ENCODE results near the gene NEGR1. TPM values are rescaled to one million over a fixed set of nuclear protein-coding genes. Genes with fewer than 3 reads are reported as not detected.

The NEGR1 gene
- total RNA-seq, 1 experiment from 2014 or later = 0.05 TPM

DNA sequence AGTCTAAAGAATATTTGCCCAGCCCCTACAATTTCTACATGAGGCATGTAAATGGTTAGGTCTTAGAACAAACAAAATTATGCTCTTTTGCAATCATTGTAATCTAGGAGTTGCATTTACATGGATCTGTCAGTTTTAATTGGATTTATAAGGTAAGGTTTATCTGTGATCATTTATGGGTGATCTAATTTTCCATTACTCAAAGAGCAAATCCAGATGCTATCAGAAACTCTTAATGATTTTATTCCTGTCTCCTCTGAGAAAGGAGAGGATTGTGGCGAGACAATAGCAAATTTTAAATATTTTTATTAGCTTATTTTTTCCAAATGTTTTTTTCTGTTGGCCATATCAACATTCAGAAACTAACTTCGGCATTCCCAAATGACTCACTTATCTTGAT lies 14.2 kb upstream of the NEGR1 start:
- TF ChIP-seq CEBPB (IDR thresholded peaks at IDR 0.05; ENCODE audit: low read depth) (no peak), SRF (IDR thresholded peaks at IDR 0.05; ENCODE audit: low read depth) (no peak), RAD21 (IDR thresholded peaks at IDR 0.05; ENCODE audit: low read depth) (no peak), TCF7L2 (IDR thresholded peaks at IDR 0.05; ENCODE audit: borderline replicate concordance, extremely low read depth, insufficient read depth, insufficient read length) (no peak), POLR2AphosphoS5 (IDR thresholded peaks at IDR 0.05; ENCODE audit: low read depth, low read length) (no peak), POLR2A (IDR thresholded peaks at IDR 0.05; ENCODE audit: borderline replicate concordance, extremely low read depth, insufficient read depth, insufficient read length) (no peak), EZH2 (IDR thresholded peaks at IDR 0.05) (no peak), SP1 (IDR thresholded peaks at IDR 0.05; ENCODE audit: low read depth) (no peak), ELF1 (IDR thresholded peaks at IDR 0.05; ENCODE audit: borderline replicate concordance, low read depth) (no peak), FOSL1 (IDR thresholded peaks at IDR 0.05; ENCODE audit: low read depth) (no peak), JUND (IDR thresholded peaks at IDR 0.05) (no peak), SIN3A (IDR thresholded peaks at IDR 0.05; ENCODE audit: low read depth) (no peak), ZNF274 (IDR thresholded peaks at IDR 0.05; ENCODE audit: low read depth, low read length) (no peak), YY1 (IDR thresholded peaks at IDR 0.05; ENCODE audit: extremely low read depth, insufficient replicate concordance, low read depth, low read length) (no peak), CBX3 (IDR thresholded peaks at IDR 0.05; ENCODE audit: low read depth) (no peak), EZH2phosphoT487 (IDR thresholded peaks at IDR 0.05; ENCODE audit: borderline replicate concordance) (no peak)
- TF ChIP-seq, protein P1, sequence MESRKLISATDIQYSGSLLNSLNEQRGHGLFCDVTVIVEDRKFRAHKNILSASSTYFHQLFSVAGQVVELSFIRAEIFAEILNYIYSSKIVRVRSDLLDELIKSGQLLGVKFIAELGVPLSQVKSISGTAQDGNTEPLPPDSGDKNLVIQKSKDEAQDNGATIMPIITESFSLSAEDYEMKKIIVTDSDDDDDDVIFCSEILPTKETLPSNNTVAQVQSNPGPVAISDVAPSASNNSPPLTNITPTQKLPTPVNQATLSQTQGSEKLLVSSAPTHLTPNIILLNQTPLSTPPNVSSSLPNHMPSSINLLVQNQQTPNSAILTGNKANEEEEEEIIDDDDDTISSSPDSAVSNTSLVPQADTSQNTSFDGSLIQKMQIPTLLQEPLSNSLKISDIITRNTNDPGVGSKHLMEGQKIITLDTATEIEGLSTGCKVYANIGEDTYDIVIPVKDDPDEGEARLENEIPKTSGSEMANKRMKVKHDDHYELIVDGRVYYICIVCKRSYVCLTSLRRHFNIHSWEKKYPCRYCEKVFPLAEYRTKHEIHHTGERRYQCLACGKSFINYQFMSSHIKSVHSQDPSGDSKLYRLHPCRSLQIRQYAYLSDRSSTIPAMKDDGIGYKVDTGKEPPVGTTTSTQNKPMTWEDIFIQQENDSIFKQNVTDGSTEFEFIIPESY (IDR thresholded peaks at IDR 0.05; ENCODE audit: extremely low read depth, insufficient replicate concordance, low read length) = no peak
- TF ChIP-seq, protein P2, sequence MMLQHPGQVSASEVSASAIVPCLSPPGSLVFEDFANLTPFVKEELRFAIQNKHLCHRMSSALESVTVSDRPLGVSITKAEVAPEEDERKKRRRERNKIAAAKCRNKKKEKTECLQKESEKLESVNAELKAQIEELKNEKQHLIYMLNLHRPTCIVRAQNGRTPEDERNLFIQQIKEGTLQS (IDR thresholded peaks at IDR 0.05) = no peak
- H3K9me2 ChIP-seq (ENCODE audit: insufficient read depth) = no peaks in the 10 kb centered on the region
- no peak overlapping the region for H3K27ac ChIP-seq (ENCODE audit: low read depth, low read length)
- no peaks in the 10 kb centered on the region for H4K20me1 ChIP-seq (ENCODE audit: insufficient read depth)
- no peaks in the 10 kb centered on the region for H3K9me3 ChIP-seq (ENCODE audit: control insufficient read depth in 1 of 2, insufficient read depth in 1 of 2, low read depth in 1 of 2, low read length in 2 of 2)
- no peaks in the 10 kb centered on the region for H3K79me2 ChIP-seq (ENCODE audit: insufficient read depth, low read length)
- no peak for DNase-seq (ENCODE audit: low read depth, low spot score)
- no peaks in the 10 kb centered on the region for H3K27me3 ChIP-seq (ENCODE audit: insufficient read depth, low read length)
- BruUV-seq (replicated peaks) = no TSS peak
- no peak overlapping the region for H3K4me2 ChIP-seq (ENCODE audit: low read length)
- no peaks in the 10 kb centered on the region for H3K36me3 ChIP-seq (ENCODE audit: control insufficient read depth in 1 of 2, insufficient read depth in 2 of 2, low read length in 2 of 2)
- H3K4me3 ChIP-seq (replicated peaks in 1 of 2; ENCODE audit: low read depth in 1 of 2, low read length in 2 of 2) = no peak overlapping the region
- H2AFZ ChIP-seq (ENCODE audit: low read depth, low read length, poor library complexity, severe bottlenecking) = no peak overlapping the region
- POLR2A ChIA-PET = no interaction called here
- no peak overlapping the region for H3K9ac ChIP-seq (ENCODE audit: low read length)
- RAD21 ChIA-PET (ENCODE audit: low non-redundant PET in 1 of 2, low total read pairs in 2 of 2, uncharacterized antibody in 2 of 2, unreplicated experiment in 2 of 2) = no interaction called here
- no peak for ATAC-seq
- no peaks in the 10 kb centered on the region for H3K4me1 ChIP-seq (ENCODE audit: control insufficient read depth in 1 of 2, insufficient read depth in 2 of 2, low read length in 2 of 2)
- intact Hi-C loops (cut with micrococcal nuclease) = no loop called here
- CTCF ChIA-PET = no interaction called here
